Activated T-helper 1 cell treated with anti-CD3 and anti-CD28 coated beads, Interleukin-12 subunit alpha, Interleukin-12 subunit beta, Interleukin-2, Interleukin-4 antibody, amounts not matched to agents 30 ng/mL and 10 ng/mL and 1 ng/mL, durations not matched to agents 14 hours and 24 hours and 36 hours (primary cell): ENCODE data around the gene TBL1XR1. TPM values are rescaled to one million over a fixed set of nuclear protein-coding genes. Genes with fewer than 3 reads are reported as not detected.
"Not testable (repeated sequence)": the region's sequence is repeated elsewhere in the genome, so short reads cannot be mapped to it uniquely, and the experiment has no call there.

Experiments used
- DNase-seq: peaks from one replicate; pipeline ENCODE4 v3.0.0; 2021; ENCODE audit warnings: low spot score
- H3K27ac Mint-ChIP-seq: one replicate; pipeline ENCODE4 v1.8.0; 2021; ENCODE audit warnings: mild to moderate bottlenecking, mixed read lengths
- H3K27me3 Mint-ChIP-seq: one replicate; pipeline ENCODE4 v1.8.0; 2022; ENCODE audit warnings: mild to moderate bottlenecking, moderate library complexity, mixed read lengths; ENCODE audit not compliant: insufficient read depth
- H3K36me3 Mint-ChIP-seq: one replicate; pipeline ENCODE4 v1.8.0; 2021; ENCODE audit warnings: low read depth, mixed read lengths
- H3K4me1 Mint-ChIP-seq: one replicate; pipeline ENCODE4 v1.8.0; 2021; ENCODE audit warnings: low read depth, mixed read lengths
- H3K4me3 Mint-ChIP-seq: one replicate; pipeline ENCODE4 v1.8.0; 2021; ENCODE audit warnings: mild to moderate bottlenecking, moderate library complexity, mixed read lengths
- H3K9me3 Mint-ChIP-seq: one replicate; pipeline ENCODE4 v1.8.0; 2021; ENCODE audit warnings: mixed read lengths
- intact Hi-C: fragments of 100-400 bp; cut with micrococcal nuclease; formaldehyde crosslinking; loops from one replicate; pipeline ENCODE4 v1.15.1; 2024
- total RNA-seq: library from RNA; stranded (reverse); gene quantifications from 2 replicates; pipeline ENCODE4 v1.2.3, GENCODE V29; 2022

Gene TBL1XR1
- total RNA-seq, 1 donor from 2014 or later: 190 TPM

GRCh38 chr3:177220136-177220974, 23.1 kb upstream of the TBL1XR1 start:
- Mint-ChIP-seq H3K36me3 (peaks cover 3% of the 10 kb centered on the region), H3K4me3 (no peak overlapping the region), H3K4me1 (peaks cover 23% of the 10 kb centered on the region), H3K27ac (no peak overlapping the region), H3K27me3 (no peaks in the 10 kb centered on the region), H3K9me3 (no peaks in the 10 kb centered on the region)
- intact Hi-C loops: no loop called here
- no peak for DNase-seq

- no peak for DNase-seq
- Mint-ChIP-seq H3K4me1 (peaks cover 4% of the 10 kb centered on the region), H3K27ac (no peak overlapping the region), H3K4me3 (no peak overlapping the region), H3K36me3 (no peaks in the 10 kb centered on the region), H3K27me3 (no peaks in the 10 kb centered on the region), H3K9me3 (no peaks in the 10 kb centered on the region)
- intact Hi-C loops: no loop called here
Measured at GRCh38 chr3:177213801-177214535, 16.7 kb upstream of the TBL1XR1 start.

- Mint-ChIP-seq H3K4me3 (no peak overlapping the region), H3K27ac (no peak overlapping the region), H3K36me3 (no peaks in the 10 kb centered on the region), H3K27me3 (no peaks in the 10 kb centered on the region), H3K9me3 (no peaks in the 10 kb centered on the region), H3K4me1 (peaks cover 4% of the 10 kb centered on the region)
- intact Hi-C loops: no loop called here
- no peak for DNase-seq
Measured at GRCh38 chr3:177212756-177213155, 15.5 kb upstream of the TBL1XR1 start.

- Mint-ChIP-seq H3K36me3 (no peaks in the 10 kb centered on the region), H3K9me3 (no peaks in the 10 kb centered on the region), H3K4me3 (no peak overlapping the region), H3K27ac (no peak overlapping the region), H3K4me1 (peaks cover 4% of the 10 kb centered on the region), H3K27me3 (no peaks in the 10 kb centered on the region)
- DNase-seq: no peak
- intact Hi-C loops: no loop called here
Measured at GRCh38 chr3:177212278-177212610, 15.0 kb upstream of the TBL1XR1 start.

- Mint-ChIP-seq H3K36me3 (no peaks in the 10 kb centered on the region), H3K27ac (no peak overlapping the region), H3K4me1 (peaks cover 9% of the 10 kb centered on the region), H3K9me3 (no peaks in the 10 kb centered on the region), H3K4me3 (no peak overlapping the region), H3K27me3 (no peaks in the 10 kb centered on the region)
- no peak for DNase-seq
- intact Hi-C loops: no loop called here
Measured at GRCh38 chr3:177211503-177212277, 14.4 kb upstream of the TBL1XR1 start.

- no peaks in the 10 kb centered on the region for H3K27me3 Mint-ChIP-seq
- DNase-seq: no peak
- no peak overlapping the region for H3K4me3 Mint-ChIP-seq
- H3K36me3 Mint-ChIP-seq: no peaks in the 10 kb centered on the region
- peaks cover 14% of the 10 kb centered on the region for H3K4me1 Mint-ChIP-seq
- intact Hi-C loops: no loop called here
- H3K9me3 Mint-ChIP-seq: no peaks in the 10 kb centered on the region
- H3K27ac Mint-ChIP-seq: no peak overlapping the region
Measured at GRCh38 chr3:177210744-177211502, 13.6 kb upstream of the TBL1XR1 start.

- Mint-ChIP-seq H3K27me3 (no peaks in the 10 kb centered on the region), H3K36me3 (no peaks in the 10 kb centered on the region), H3K9me3 (no peaks in the 10 kb centered on the region), H3K27ac (no peak overlapping the region), H3K4me3 (no peak overlapping the region), H3K4me1 (peaks cover 14% of the 10 kb centered on the region)
- no peak for DNase-seq
- intact Hi-C loops: no loop called here
Measured at GRCh38 chr3:177209509-177209908, 12.2 kb upstream of the TBL1XR1 start.

GRCh38 chr3:177208781-177209180, 11.5 kb upstream of the TBL1XR1 start:
- Mint-ChIP-seq H3K27ac (no peak overlapping the region), H3K27me3 (no peaks in the 10 kb centered on the region), H3K9me3 (no peaks in the 10 kb centered on the region), H3K4me3 (no peak overlapping the region), H3K36me3 (no peaks in the 10 kb centered on the region), H3K4me1 (peaks cover 14% of the 10 kb centered on the region)
- intact Hi-C loops: no loop called here
- no peak for DNase-seq

GRCh38 chr3:177208223-177208622, 10.9 kb upstream of the TBL1XR1 start:
- H3K4me3 Mint-ChIP-seq: no peak overlapping the region
- H3K4me1 Mint-ChIP-seq: peaks cover 14% of the 10 kb centered on the region
- no peaks in the 10 kb centered on the region for H3K27me3 Mint-ChIP-seq
- no peak for DNase-seq
- no peaks in the 10 kb centered on the region for H3K36me3 Mint-ChIP-seq
- intact Hi-C loops: no loop called here
- H3K27ac Mint-ChIP-seq: no peak overlapping the region
- H3K9me3 Mint-ChIP-seq: no peaks in the 10 kb centered on the region

- intact Hi-C loops: no loop called here
- no peak overlapping the region for H3K27ac Mint-ChIP-seq
- no peak overlapping the region for H3K4me3 Mint-ChIP-seq
- no peak for DNase-seq
- H3K4me1 Mint-ChIP-seq: peaks cover 24% of the 10 kb centered on the region
- no peaks in the 10 kb centered on the region for H3K9me3 Mint-ChIP-seq
- H3K27me3 Mint-ChIP-seq: no peaks in the 10 kb centered on the region
- H3K36me3 Mint-ChIP-seq: no peaks in the 10 kb centered on the region
Measured at GRCh38 chr3:177206936-177207335, 9.7 kb upstream of the TBL1XR1 start.

GRCh38 chr3:177203689-177204395, 6.6 kb upstream of the TBL1XR1 start:
- no peaks in the 10 kb centered on the region for H3K9me3 Mint-ChIP-seq
- H3K36me3 Mint-ChIP-seq: peaks cover 2% of the 10 kb centered on the region
- intact Hi-C loops: loop anchor here (5.0 kb wide), 1 partner anchor 458 kb away; no protein-coding TSS in a partner anchor
- no peak overlapping the region for H3K27ac Mint-ChIP-seq
- no peaks in the 10 kb centered on the region for H3K27me3 Mint-ChIP-seq
- H3K4me3 Mint-ChIP-seq: no peak overlapping the region
- no peak for DNase-seq
- peaks cover 48% of the 10 kb centered on the region for H3K4me1 Mint-ChIP-seq

- Mint-ChIP-seq H3K27ac (peak overlapping the region; percentile 96), H3K4me3 (peak overlapping the region; percentile 26), H3K4me1 (peaks cover 56% of the 10 kb centered on the region)
- not testable (repeated sequence) for H3K27me3 Mint-ChIP-seq, DNase-seq, H3K36me3 Mint-ChIP-seq, H3K9me3 Mint-ChIP-seq
- intact Hi-C loops: loop anchor here (5.0 kb wide), 1 partner anchor 459 kb away; no protein-coding TSS in a partner anchor
Measured at GRCh38 chr3:177203016-177203415, 5.7 kb upstream of the TBL1XR1 start.
